ENCODE measurements around the gene CTXN2. TPM values are rescaled to one million over a fixed set of nuclear protein-coding genes. Genes with fewer than 3 reads are reported as not detected.
A peak's percentile ranks its signal among the peaks of the same experiment; 100 is the strongest.

The CTXN2 gene
- total RNA-seq: under 1 TPM in 1 of 2 donors, not detected in 1; 0.11 TPM

DNA sequence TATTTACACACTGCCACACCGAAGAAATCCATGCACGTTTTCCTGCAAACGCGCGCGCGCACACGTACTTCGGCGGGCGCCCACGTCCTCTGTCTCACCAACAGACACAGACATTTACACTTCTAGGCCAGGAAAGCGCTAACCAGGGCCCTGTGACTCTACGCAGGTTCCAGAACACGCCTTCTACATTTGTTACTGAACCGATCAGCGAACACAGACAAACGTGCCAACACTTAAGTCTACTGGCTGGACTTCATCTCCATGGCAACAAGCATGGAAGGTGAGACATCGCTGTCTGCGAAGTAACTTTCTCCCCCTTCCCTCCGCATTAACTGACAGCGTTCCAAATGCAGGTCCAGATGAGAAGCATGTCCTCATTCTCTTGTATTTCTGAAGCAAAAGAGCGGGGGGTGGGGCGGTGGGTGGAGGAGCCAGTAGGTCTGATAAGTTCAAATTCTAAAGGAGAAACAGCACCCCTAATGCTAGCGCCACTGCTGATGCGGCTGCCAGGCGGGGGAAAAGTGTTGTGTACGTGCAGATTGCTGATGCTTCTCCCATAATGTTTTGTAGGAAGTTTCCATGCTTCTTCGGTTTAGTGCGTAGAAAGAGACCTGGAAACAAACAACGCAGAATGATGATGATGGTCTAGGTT, at the start of gene CTXN2:
TSS of gene CTXN2 (plus strand) at position 92 of the 652 bp plus-strand sequence. CDS start 9,636 bp downstream, outside the sequence.
- H3K4me1 Mint-ChIP-seq: peaks cover 6% of the 10 kb centered on the region
- H3K36me3 Mint-ChIP-seq (ENCODE audit: low read depth): no peaks in the 10 kb centered on the region
- peaks cover 28% of the 10 kb centered on the region for H3K27me3 Mint-ChIP-seq
- H3K9me3 Mint-ChIP-seq: no peaks in the 10 kb centered on the region
- H3K4me3 Mint-ChIP-seq: peak within 1 kb of the TSS; percentile 50
- no peak within 1 kb of the TSS for H3K27ac Mint-ChIP-seq
- no peak for ATAC-seq (replicated peaks)

DNA sequence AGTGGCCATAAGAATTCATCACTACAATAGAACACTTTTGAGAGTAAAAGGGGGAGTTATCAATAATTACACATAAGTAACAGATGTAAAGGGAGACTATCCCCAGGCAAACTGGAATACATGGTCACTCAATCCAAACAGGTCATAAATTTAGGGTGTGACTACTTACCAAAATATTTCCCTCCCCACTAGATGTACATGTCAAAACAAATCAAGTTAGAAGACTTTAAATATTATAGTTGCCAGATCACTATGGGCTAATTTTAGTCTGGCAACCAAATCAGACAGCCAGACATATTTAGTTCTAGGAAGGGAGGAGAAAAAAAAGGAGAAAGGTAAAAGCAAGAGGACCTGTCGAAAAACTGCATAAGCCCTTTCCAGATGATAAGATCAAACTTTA, 47.6 kb upstream of the CTXN2 start:
- Mint-ChIP-seq H3K36me3 (ENCODE audit: low read depth) (peaks cover 16% of the 10 kb centered on the region), H3K4me3 (no peak overlapping the region), H3K27ac (no peak overlapping the region), H3K4me1 (no peaks in the 10 kb centered on the region), H3K27me3 (no peaks in the 10 kb centered on the region), H3K9me3 (no peaks in the 10 kb centered on the region)
- no peak for ATAC-seq (replicated peaks)

DNA sequence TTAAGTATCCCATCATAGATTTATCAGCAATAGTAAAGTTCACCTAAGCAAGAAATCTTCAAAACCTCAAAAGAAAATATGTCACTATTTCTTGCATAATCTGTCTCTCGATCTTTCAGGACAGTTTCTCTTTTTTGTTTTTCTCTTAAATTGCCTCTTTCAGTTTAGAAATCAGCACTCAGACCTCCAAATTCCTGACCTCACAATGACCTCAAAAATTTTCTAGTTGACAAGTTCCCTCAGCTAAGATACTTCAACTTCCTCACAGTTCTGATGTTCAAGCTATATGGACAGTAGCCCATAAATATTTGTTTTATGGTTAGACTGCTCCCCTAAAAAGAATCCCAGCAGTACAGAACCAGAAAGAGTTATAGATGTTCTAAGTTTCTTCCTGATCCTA, 46.6 kb upstream of the CTXN2 start:
- Mint-ChIP-seq H3K4me1 (no peaks in the 10 kb centered on the region), H3K36me3 (ENCODE audit: low read depth) (peaks cover 20% of the 10 kb centered on the region), H3K4me3 (no peak overlapping the region), H3K9me3 (no peaks in the 10 kb centered on the region), H3K27me3 (no peaks in the 10 kb centered on the region), H3K27ac (no peak overlapping the region)
- ATAC-seq (replicated peaks): no peak

DNA sequence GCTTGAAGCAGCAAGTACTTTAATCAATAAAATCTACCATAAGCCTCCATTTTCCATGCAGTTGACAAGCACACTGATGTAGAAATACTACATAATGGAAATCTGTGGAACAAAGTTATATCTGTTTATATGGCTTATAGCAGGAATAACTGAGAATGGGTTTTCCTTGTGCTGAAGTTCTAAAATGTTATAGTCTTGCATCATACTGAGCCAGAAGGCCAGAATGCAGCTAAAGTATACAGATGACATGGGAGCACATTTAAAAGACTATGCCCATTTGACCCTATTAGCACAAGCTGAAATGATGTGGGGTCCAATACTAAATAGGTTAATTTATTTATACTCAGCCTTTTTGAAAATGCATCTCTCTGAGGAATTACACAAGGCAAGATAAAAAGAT, 45.5 kb upstream of the CTXN2 start:
- ATAC-seq (replicated peaks): no peak
- no peaks in the 10 kb centered on the region for H3K27me3 Mint-ChIP-seq
- H3K36me3 Mint-ChIP-seq (ENCODE audit: low read depth): peaks cover 24% of the 10 kb centered on the region

DNA sequence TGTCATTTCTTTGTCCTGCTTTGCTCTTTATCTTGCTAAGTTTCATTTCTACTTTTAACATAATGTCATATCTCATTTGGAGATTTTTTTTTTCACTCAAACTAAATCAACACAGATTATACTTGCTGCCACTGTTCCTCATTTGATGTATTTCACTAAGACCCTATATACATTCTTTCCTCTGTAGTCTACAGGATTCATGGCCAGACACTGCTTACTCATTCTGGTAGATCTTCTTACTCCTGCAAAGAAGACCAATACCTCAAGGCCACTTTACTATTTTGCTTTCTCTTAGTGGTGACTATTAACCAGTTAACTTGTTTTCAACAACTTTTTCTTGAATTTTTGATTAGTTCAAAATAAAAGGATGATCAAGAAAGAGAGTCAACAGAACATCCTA, 44.1 kb upstream of the CTXN2 start:
- Mint-ChIP-seq H3K36me3 (ENCODE audit: low read depth) (peaks cover 32% of the 10 kb centered on the region), H3K4me1 (no peaks in the 10 kb centered on the region), H3K27me3 (no peaks in the 10 kb centered on the region), H3K9me3 (no peaks in the 10 kb centered on the region), H3K4me3 (no peak overlapping the region), H3K27ac (no peak overlapping the region)
- ATAC-seq (replicated peaks): no peak

More for the DNA sequence above, 45.5 kb upstream of the CTXN2 start:
- no peaks in the 10 kb centered on the region for H3K4me1 Mint-ChIP-seq
- no peak overlapping the region for H3K27ac Mint-ChIP-seq
- H3K4me3 Mint-ChIP-seq: no peak overlapping the region
- no peaks in the 10 kb centered on the region for H3K9me3 Mint-ChIP-seq

DNA sequence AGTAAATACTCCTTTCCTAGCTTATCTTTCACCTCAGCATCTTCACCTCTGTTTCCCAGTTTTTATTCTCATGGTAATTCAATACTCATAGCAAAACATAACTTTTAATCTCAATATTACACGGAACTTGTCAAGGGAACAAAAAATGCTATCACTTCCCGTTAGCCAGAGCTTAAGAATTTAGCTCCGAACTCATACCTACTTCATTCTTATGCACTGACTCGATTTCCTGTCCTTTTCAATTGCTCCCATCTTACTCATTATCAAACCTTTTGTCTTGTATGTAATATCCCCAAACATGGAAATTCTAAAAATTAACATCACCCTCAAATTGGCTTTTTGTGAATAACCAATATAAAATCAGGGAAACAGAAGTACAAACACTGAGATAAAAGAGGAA, 41.6 kb upstream of the CTXN2 start:
- Mint-ChIP-seq H3K4me1 (no peaks in the 10 kb centered on the region), H3K27ac (no peak overlapping the region), H3K36me3 (ENCODE audit: low read depth) (peaks cover 39% of the 10 kb centered on the region), H3K27me3 (no peaks in the 10 kb centered on the region), H3K9me3 (no peaks in the 10 kb centered on the region), H3K4me3 (no peak overlapping the region)
- no peak for ATAC-seq (replicated peaks)

DNA sequence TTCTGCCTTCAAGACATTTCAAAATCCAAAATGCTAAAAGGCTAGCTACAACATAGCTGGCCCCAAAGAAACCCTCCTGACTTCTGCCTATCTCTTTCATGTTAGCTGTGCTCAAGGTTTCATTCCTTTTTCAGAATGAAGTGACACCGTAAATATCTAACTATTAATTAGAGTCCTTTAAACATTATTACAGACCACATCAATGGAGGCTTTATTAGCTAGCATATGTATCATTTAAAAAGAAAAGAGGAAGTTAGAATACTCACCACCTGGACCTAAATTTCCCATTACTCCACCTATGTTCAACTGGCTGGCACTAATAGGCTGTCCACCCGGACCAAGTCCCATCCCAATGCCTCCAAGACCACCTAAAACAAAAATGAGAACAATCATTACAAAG, 37.9 kb upstream of the CTXN2 start:
- Mint-ChIP-seq H3K9me3 (no peaks in the 10 kb centered on the region), H3K4me1 (no peaks in the 10 kb centered on the region), H3K4me3 (no peak overlapping the region), H3K27ac (no peak overlapping the region), H3K27me3 (no peaks in the 10 kb centered on the region), H3K36me3 (ENCODE audit: low read depth) (peaks cover 38% of the 10 kb centered on the region)
- ATAC-seq (replicated peaks): no peak

DNA sequence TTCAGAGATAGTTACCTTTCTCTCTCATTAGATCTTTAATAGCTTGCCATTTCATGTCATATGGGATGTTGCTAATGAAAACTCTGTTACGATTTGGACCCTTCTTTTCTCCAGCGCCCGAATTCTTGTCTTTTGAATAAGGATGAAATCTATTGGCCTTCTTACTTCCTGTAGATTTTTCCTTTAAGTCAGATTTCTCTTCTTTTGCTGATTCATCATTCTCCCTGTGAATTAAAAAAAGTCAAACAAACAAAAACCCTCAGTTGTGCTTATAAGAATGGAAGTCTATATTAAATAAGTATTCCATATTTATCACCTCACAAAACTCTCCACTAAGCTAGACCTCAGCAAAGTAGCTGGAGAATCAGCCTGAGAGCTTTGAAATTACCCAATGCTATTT, 22.8 kb upstream of the CTXN2 start:
- Mint-ChIP-seq H3K27me3 (no peaks in the 10 kb centered on the region), H3K9me3 (peaks cover 4% of the 10 kb centered on the region), H3K27ac (no peak overlapping the region), H3K4me1 (no peaks in the 10 kb centered on the region), H3K4me3 (no peak overlapping the region), H3K36me3 (ENCODE audit: low read depth) (peaks cover 31% of the 10 kb centered on the region)
- no peak for ATAC-seq (replicated peaks)

DNA sequence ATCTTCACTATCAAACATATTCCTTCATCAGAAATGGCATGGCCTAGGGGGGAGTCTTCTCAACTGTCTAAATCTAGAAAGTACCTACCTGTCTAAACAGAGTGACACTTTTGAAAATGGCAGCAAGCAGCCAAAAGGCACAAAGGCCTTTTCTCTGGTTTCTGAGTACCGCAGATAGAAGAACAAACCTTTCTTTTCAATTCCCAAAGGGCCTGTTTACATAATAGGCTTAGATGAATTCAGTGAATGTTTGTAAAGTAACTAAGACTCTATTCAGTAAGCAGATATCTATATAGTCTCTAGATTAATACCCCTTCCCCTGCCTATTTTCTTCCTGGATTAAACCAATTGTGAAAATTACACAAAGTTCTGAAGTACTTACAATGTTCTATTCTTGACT, 20.5 kb upstream of the CTXN2 start:
- H3K27ac Mint-ChIP-seq: no peak overlapping the region
- H3K4me3 Mint-ChIP-seq: no peak overlapping the region
- ATAC-seq (replicated peaks): no peak
- H3K27me3 Mint-ChIP-seq: no peaks in the 10 kb centered on the region
- peaks cover 23% of the 10 kb centered on the region for H3K36me3 Mint-ChIP-seq (ENCODE audit: low read depth)
- H3K9me3 Mint-ChIP-seq: peaks cover 4% of the 10 kb centered on the region
- H3K4me1 Mint-ChIP-seq: no peaks in the 10 kb centered on the region

DNA sequence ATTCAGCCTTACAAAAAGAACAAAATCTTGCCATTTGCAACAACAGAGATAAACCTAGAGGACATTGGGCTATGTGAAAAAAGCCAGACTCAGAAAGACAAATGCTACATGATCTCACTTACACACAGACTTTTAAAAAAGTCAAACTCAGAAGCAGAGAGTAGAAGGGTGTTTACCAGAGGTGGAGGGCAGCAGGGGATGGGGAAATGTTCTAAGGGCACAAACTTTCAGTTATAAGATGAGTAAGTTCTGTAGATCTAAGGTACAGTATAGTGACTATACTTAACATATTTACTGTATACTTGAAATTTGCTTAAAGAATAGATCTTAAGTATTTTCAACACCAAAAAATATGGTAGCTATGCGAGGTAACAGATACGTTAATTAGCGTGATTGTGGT, 16.3 kb upstream of the CTXN2 start:
- Mint-ChIP-seq H3K36me3 (ENCODE audit: low read depth) (no peaks in the 10 kb centered on the region), H3K4me3 (no peak overlapping the region), H3K27ac (no peak overlapping the region), H3K4me1 (peaks cover 5% of the 10 kb centered on the region), H3K9me3 (peaks cover 4% of the 10 kb centered on the region), H3K27me3 (no peaks in the 10 kb centered on the region)
- ATAC-seq (replicated peaks): no peak

DNA sequence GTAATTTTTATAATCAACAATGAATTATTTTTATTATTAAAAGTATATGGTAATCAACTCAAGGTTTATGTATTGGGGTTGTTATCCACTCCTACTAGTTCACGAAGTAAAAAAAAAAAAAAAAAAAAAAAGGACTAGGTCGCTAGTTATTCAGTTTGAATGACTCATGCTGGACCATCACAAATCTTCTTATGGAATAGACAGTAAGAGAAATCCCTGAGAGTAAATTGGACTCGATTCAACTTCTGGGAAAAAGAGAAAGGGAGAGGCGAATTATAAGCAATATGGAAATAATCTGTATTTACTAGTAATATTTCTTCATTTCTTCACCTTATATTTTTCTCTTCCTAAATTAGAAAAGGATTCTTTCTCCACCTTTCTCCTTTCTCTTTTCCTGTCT, 15.4 kb upstream of the CTXN2 start:
- H3K4me1 Mint-ChIP-seq: peaks cover 5% of the 10 kb centered on the region
- no peak overlapping the region for H3K4me3 Mint-ChIP-seq
- no peaks in the 10 kb centered on the region for H3K36me3 Mint-ChIP-seq (ENCODE audit: low read depth)
- ATAC-seq (replicated peaks): no peak
- H3K27me3 Mint-ChIP-seq: peaks cover 2% of the 10 kb centered on the region
- H3K9me3 Mint-ChIP-seq: peaks cover 4% of the 10 kb centered on the region
- no peak overlapping the region for H3K27ac Mint-ChIP-seq

DNA sequence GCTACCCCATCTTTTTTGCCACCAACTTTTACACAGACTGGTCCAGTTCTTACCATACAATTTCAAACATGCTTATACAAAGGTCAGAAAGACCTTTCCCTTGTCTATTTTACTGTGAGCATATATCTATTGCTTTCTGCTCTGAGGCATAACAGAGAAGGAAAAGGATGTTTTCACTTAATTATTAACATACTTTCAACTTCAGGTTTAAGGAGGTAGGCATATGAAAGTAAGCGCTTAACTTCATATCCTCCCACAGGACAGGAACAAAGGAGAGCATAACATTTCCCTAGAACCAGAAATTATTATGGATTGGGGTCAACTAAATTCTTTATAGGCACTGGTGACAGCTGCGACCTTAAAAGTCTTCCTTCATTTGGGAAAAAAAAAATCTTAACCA, 14.5 kb upstream of the CTXN2 start:
- H3K36me3 Mint-ChIP-seq (ENCODE audit: low read depth): no peaks in the 10 kb centered on the region
- H3K4me1 Mint-ChIP-seq: peaks cover 5% of the 10 kb centered on the region
- H3K4me3 Mint-ChIP-seq: peak overlapping the region; percentile 90
- peak overlapping the region; percentile 89 for H3K27ac Mint-ChIP-seq
- peaks cover 4% of the 10 kb centered on the region for H3K27me3 Mint-ChIP-seq
- ATAC-seq (replicated peaks): no peak
- H3K9me3 Mint-ChIP-seq: peaks cover 4% of the 10 kb centered on the region

DNA sequence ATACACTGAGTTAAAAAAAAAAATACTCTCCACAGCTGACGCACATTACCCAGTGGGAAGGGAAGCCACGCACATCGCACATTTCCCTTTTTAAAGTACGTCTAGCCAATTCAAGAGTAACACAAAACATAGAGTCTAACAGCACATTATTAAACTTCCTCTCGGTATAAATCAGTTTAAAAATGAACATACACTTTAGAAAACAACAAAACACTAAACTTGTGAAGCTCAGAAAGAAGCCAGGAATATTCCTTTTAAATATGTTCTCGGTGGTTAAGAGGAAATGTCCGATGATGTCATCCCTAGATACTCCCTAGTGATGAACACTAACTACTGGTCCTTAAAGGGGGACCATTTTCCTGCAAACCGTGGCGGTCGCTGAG, 14.1 kb upstream of the CTXN2 start:
- H3K27ac Mint-ChIP-seq: peak overlapping the region; percentile 89
- H3K4me1 Mint-ChIP-seq: peaks cover 5% of the 10 kb centered on the region
- H3K27me3 Mint-ChIP-seq: peaks cover 4% of the 10 kb centered on the region
- H3K9me3 Mint-ChIP-seq: peaks cover 4% of the 10 kb centered on the region
- H3K36me3 Mint-ChIP-seq (ENCODE audit: low read depth): no peaks in the 10 kb centered on the region
- ATAC-seq (replicated peaks): peak; percentile 78
- peak overlapping the region; percentile 90 for H3K4me3 Mint-ChIP-seq

DNA sequence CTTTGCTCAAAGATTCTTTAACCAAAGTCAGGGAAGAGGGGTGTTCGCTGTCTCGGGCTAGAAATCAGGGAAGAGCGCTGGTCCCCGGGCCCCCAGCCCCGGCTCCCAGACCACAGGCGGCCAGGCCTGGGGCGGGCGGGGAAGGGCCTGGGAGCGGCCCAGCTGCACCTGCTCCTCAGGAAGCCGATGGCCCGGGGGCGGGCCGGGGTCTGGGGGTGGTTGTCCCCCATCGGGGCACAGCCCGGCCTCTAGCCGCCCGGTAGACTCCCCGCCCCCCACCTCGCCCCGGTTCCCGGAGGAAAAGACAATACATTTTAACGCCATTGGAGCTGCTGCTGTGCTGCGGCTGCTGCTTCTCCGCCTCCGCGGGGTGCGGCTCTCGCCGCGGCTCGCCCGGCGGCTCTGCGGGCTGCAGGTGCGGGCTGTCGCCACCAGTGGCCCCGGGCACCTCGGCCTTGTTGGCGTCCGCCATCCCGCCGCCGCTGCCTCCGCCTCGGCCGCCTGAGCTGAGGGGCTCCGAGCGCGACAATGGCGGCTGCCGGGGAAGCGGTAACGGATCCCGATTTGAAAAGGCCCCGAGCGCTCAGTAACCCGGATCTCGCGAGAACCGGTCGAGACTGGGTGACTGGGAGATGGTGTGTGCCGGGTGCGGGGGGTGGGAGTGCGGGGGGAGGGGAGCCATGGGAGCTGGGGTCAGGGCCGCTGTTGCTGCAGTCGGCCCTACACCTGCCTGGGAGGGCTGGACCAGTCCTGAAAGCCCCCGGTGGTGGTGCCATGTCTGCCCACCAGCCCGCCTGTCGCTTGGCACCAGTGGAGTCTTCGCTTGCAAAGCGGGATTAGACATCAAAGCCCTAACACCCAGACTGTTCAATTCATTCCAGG, 13.5 kb upstream of the CTXN2 start, which contains the start of gene MYEF2:
TSS of gene MYEF2 (minus strand) at position 530 of the 882 bp plus-strand sequence. CDS start at position 472, 58 bp downstream.
- Mint-ChIP-seq H3K36me3 (ENCODE audit: low read depth) (no peaks in the 10 kb centered on the region), H3K4me3 (peak within 1 kb of the TSS; percentile 90), H3K9me3 (peaks cover 4% of the 10 kb centered on the region), H3K27ac (peak within 1 kb of the TSS; percentile 89), H3K27me3 (peaks cover 8% of the 10 kb centered on the region), H3K4me1 (peaks cover 5% of the 10 kb centered on the region)
- ATAC-seq (replicated peaks): peak; percentile 84

DNA sequence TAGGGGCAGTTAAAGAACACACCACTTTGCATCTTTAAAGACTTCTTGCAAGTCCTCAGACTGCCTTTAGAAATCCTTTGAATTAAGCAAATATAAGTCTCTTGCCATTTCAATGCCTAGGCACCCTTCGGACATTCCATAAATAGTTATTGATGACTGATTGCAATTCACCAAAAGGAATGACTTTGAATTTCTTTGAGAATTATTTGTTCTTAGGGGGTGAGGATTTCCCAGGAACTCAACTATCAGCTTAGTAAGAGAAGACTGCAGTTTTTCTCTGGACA, 12.9 kb upstream of the CTXN2 start:
- Mint-ChIP-seq H3K4me3 (peak overlapping the region; percentile 43), H3K36me3 (ENCODE audit: low read depth) (no peaks in the 10 kb centered on the region), H3K4me1 (peaks cover 5% of the 10 kb centered on the region), H3K27me3 (peaks cover 9% of the 10 kb centered on the region), H3K9me3 (no peaks in the 10 kb centered on the region), H3K27ac (no peak overlapping the region)
- no peak for ATAC-seq (replicated peaks)
